Breast epithelium (tissue), 4 donors: ENCODE measurements around the gene SIVA1. TPM values are rescaled to one million over a fixed set of nuclear protein-coding genes. Genes with fewer than 3 reads are reported as not detected.
A peak's percentile ranks its signal among the peaks of the same experiment; 100 is the strongest.
"Not testable (repeated sequence)": the region's sequence is repeated elsewhere in the genome, so short reads cannot be mapped to it uniquely, and the experiment has no call there.

Experiments
- DNase-seq, 2 donors: peaks; one replicate each; pipeline ENCODE4 v3.0.0-alpha.2; 2019; ENCODE audit warnings: low spot score in 2 of 2
- H3K27ac ChIP-seq, 2 donors: fragments of 200-600 bp; sonication (generic) in 1 of 2; one replicate each; pipeline ENCODE4 v1.5.1; 2016 to 2019; ENCODE audit warnings: mild to moderate bottlenecking in 1 of 2
- H3K27me3 ChIP-seq, 2 donors: fragments of 200-600 bp; sonication (generic) in 1 of 2; one replicate each; pipeline versions ENCODE4 v1.5.1 to v1.6.0; 2017 to 2019; ENCODE audit warnings: control low read depth in 1 of 2, mild to moderate bottlenecking in 1 of 2
- H3K36me3 ChIP-seq: fragments of 200-600 bp; one replicate; pipeline ENCODE4 v1.5.1; 2019
- H3K4me1 ChIP-seq, 2 donors: fragments of 200-600 bp; sonication (generic); one replicate each; pipeline ENCODE4 v1.5.1; 2016 to 2019; ENCODE audit warnings: control low read depth in 1 of 2
- H3K4me3 ChIP-seq, 3 donors: fragments of 200-600 bp; sonication (generic); 1 replicate in 2 of 3; 2 replicates in 1 of 3; pipeline ENCODE4 v1.5.1; 2016 to 2019; ENCODE audit warnings: mild to moderate bottlenecking in 3 of 3, moderate library complexity in 2 of 3
- H3K9me3 ChIP-seq, 2 donors: fragments of 200-600 bp; sonication (generic) in 1 of 2; one replicate each; pipeline ENCODE4 v1.5.1; 2016 to 2019; ENCODE audit warnings: control low read depth in 1 of 2
- CTCF ChIP-seq, 3 donors: fragments of 450-650 bp; IDR thresholded peaks; one replicate each; pipeline ENCODE4 v1.5.1; 2016 to 2017; ENCODE audit warnings: antibody characterized with exemption in 3 of 3, mild to moderate bottlenecking in 3 of 3, moderate library complexity in 3 of 3
- POLR2A ChIP-seq: fragments of 450-650 bp; IDR thresholded peaks from one replicate; pipeline ENCODE4 v1.6.1; 2016; ENCODE audit warnings: antibody characterized with exemption, mild to moderate bottlenecking, moderate library complexity
- POLR2AphosphoS5 ChIP-seq, 3 donors: sonication (generic); formaldehyde crosslinking; IDR thresholded peaks; one replicate each; pipeline ENCODE4 v1.6.1; 2017; ENCODE audit warnings: antibody characterized with exemption in 3 of 3
- intact Hi-C: fragments of 100-400 bp; cut with DNase I; formaldehyde crosslinking; loops from one replicate; pipeline ENCODE4 v1.15.1; 2023; ENCODE audit warnings: low total_unique reads
- total RNA-seq, 3 donors: library from RNA; depleted of rRNA; stranded (reverse); fragments of >200 nt; gene quantifications; one replicate each; pipeline ENCODE4 v1.1.0, GENCODE V29; 2016

The SIVA1 gene
- total RNA-seq, 3 donors from 2014 or later: 181 to 225 (median 223) TPM

GRCh38 chr14:104750056-104750752 is 2.7 kb upstream of the SIVA1 start:
- Histone ChIP-seq H3K4me1 (peaks cover 3 to 9% of the 10 kb centered on the region in 2 donors), H3K36me3 (no peaks in the 10 kb centered on the region), H3K9me3 (no peaks in the 10 kb centered on the region), H3K4me3 (no peak overlapping the region), H3K27me3 (no peaks in the 10 kb centered on the region), H3K27ac (no peak overlapping the region)
- no peak for DNase-seq
- TF ChIP-seq POLR2A (no peak), POLR2AphosphoS5 (IDR thresholded peaks at IDR 0.05) (no peak), CTCF (IDR thresholded peaks at IDR 0.05) (no peak)
- intact Hi-C loops: no loop called here

- H3K4me3 ChIP-seq, H3K36me3 ChIP-seq, H3K27ac ChIP-seq, DNase-seq, H3K27me3 ChIP-seq, H3K9me3 ChIP-seq, intact Hi-C loops, H3K4me1 ChIP-seq: not testable (repeated sequence)
Observed at GRCh38 chr14:104750753-104751057, 2.2 kb upstream of the SIVA1 start.

- TF ChIP-seq CTCF (IDR thresholded peaks at IDR 0.05): no peak
- no peak for TF ChIP-seq POLR2A
- no peak for TF ChIP-seq POLR2AphosphoS5 (IDR thresholded peaks at IDR 0.05)
- H3K36me3 ChIP-seq: no peaks in the 10 kb centered on the region
- H3K27ac ChIP-seq: peak overlapping the region; percentile 89 to 91
- H3K4me3 ChIP-seq: peak overlapping the region; percentile 87 to 98 (median 97)
- H3K9me3 ChIP-seq: no peaks in the 10 kb centered on the region
- peaks cover 3 to 9% of the 10 kb centered on the region in 2 donors for H3K4me1 ChIP-seq
- no peak for DNase-seq
- intact Hi-C loops: no loop called here
- no peaks in the 10 kb centered on the region for H3K27me3 ChIP-seq
Observed at GRCh38 chr14:104751539-104752422, 1.2 kb upstream of the SIVA1 start.

GRCh38 chr14:104752423-104752734 is 568 bp upstream of the SIVA1 start:
- H3K4me3 ChIP-seq: peak overlapping the region; percentile 87 to 98 (median 97)
- no peaks in the 10 kb centered on the region for H3K36me3 ChIP-seq
- intact Hi-C loops: no loop called here
- H3K9me3 ChIP-seq: no peaks in the 10 kb centered on the region
- DNase-seq: no peak
- H3K4me1 ChIP-seq: peaks cover 3 to 9% of the 10 kb centered on the region in 2 donors
- no peaks in the 10 kb centered on the region for H3K27me3 ChIP-seq
- TF ChIP-seq POLR2AphosphoS5 (IDR thresholded peaks at IDR 0.05) (no peak), POLR2A (no peak), CTCF (IDR thresholded peaks at IDR 0.05) (no peak)
- H3K27ac ChIP-seq: peak overlapping the region; percentile 89 to 91

- H3K27ac ChIP-seq: peak overlapping the region; percentile 89 to 91
- intact Hi-C loops: no loop called here
- TF ChIP-seq POLR2AphosphoS5 (IDR thresholded peaks at IDR 0.05) (no peak), POLR2A (no peak), CTCF (IDR thresholded peaks at IDR 0.05) (no peak)
- H3K9me3 ChIP-seq: no peaks in the 10 kb centered on the region
- no peak for DNase-seq
- no peaks in the 10 kb centered on the region for H3K27me3 ChIP-seq
- H3K36me3 ChIP-seq: peaks cover 4% of the 10 kb centered on the region
- H3K4me1 ChIP-seq: peaks cover 3 to 9% of the 10 kb centered on the region in 2 donors
- H3K4me3 ChIP-seq: peak overlapping the region; percentile 87 to 98 (median 97)
Observed at GRCh38 chr14:104753528-104754212, 723 bp downstream of the SIVA1 start.
